Heart right ventricle (tissue), 16 donors: ENCODE data around the gene ADAMTS3. TPM values are rescaled to one million over a fixed set of nuclear protein-coding genes. Genes with fewer than 3 reads are reported as not detected.
A peak's percentile ranks its signal among the peaks of the same experiment; 100 is the strongest.

Source experiments
- ATAC-seq, 8 donors: fragments of 200-7000 bp; cut with Tn5 transposase; one replicate each; pipeline ENCODE4 v1.9.1; 2020; ENCODE audit warnings: mild to moderate bottlenecking in 8 of 8, moderate library complexity in 8 of 8, moderate number of reproducible peaks in 1 of 8
- DNase-seq, 2 donors: peaks; one replicate each; pipeline ENCODE4 v3.0.0-alpha.2; 2020
- H3K27ac ChIP-seq, 10 donors: fragments of 200-600 bp; sonication (generic) in 2 of 10; one replicate each; pipeline versions ENCODE4 v1.5.0 to v1.8.0; 2020 to 2022; ENCODE audit warnings: mild to moderate bottlenecking in 3 of 10
- H3K27me3 ChIP-seq, 7 donors: fragments of 200-600 bp; one replicate each; pipeline ENCODE4 v1.8.0; 2021 to 2022; ENCODE audit warnings: mild to moderate bottlenecking in 2 of 7
- H3K36me3 ChIP-seq, 9 donors: fragments of 200-600 bp; sonication (generic) in 1 of 9; one replicate each; pipeline versions ENCODE4 v1.5.0 to v1.8.0; 2020 to 2022; ENCODE audit warnings: mild to moderate bottlenecking in 2 of 9
- H3K4me1 ChIP-seq, 9 donors: fragments of 200-600 bp; sonication (generic) in 1 of 9; one replicate each; pipeline versions ENCODE4 v1.5.0 to v1.8.0; 2020 to 2022; ENCODE audit warnings: mild to moderate bottlenecking in 4 of 9
- H3K4me3 ChIP-seq, 10 donors: fragments of 200-600 bp; sonication (generic) in 2 of 10; one replicate each; pipeline versions ENCODE4 v1.5.0 to v1.8.0; 2020 to 2022; ENCODE audit warnings: mild to moderate bottlenecking in 7 of 10, moderate library complexity in 2 of 10
- H3K9me3 ChIP-seq, 11 donors: fragments of 200-600 bp in 10 of 11; sonication (generic) in 2 of 11; one replicate each; pipeline versions ENCODE4 v1.5.0 to v1.8.0; 2013 to 2022; ENCODE audit warnings: mild to moderate bottlenecking in 2 of 11, control low read depth in 1 of 11, moderate library complexity in 1 of 11
- WGBS, 2 donors: extraction: QIAGEN DNeasy Blood & Tissue Kit; methylation state at CpG; one replicate each; pipeline ENCODE4 v1.1.7; 2013; ENCODE audit warnings: inconsistent platforms in 1 of 2; 5-methylcytosine and 5-hydroxymethylcytosine counted together
- intact Hi-C, 10 donors: fragments of 100-400 bp; cut with DNase I; formaldehyde crosslinking; loops; one replicate each; pipeline versions ENCODE4 v1.11.1 to v1.14.2; 2022
- polyA plus RNA-seq, 2 donors: library from polyadenylated mRNA; stranded (reverse); fragments of 200-250 nt; gene quantifications; one replicate each; pipeline ENCODE4 v1.2.3, GENCODE V29; 2013
- total RNA-seq, 10 donors: library from RNA; stranded (reverse); fragmentation: NEBNext Ultra II Directional in 3 of 10; extraction: Animal tissue kit (Norgen Biotek cat#: 25700) in 3 of 10; gene quantifications; one replicate each; pipeline versions ENCODE4 v1.2.1 to v1.2.4, GENCODE V29; 2021 to 2023
- TF ChIP-seq, protein P1 (sequence below), 9 donors: fragments of 200-600 bp; sonication (generic) in 2 of 9; IDR thresholded peaks; one replicate each; pipeline versions ENCODE4 v1.5.0 to v1.8.0; 2021 to 2022; ENCODE audit warnings: antibody characterized with exemption in 9 of 9, mild to moderate bottlenecking in 5 of 9, moderate library complexity in 1 of 9
- donor health status: Arrhythmogenic right ventricular cardiomyopathy.
- donor health status: ischemic (EF 13 %, LVEDD 7.1; RV severe dilation, severe dysfunction).
- donor health status: healthy with polysubstance abuse.
- donor health status: DM: no; HTN: yes; CAD: no.
- donor health status: DM: no; HTN: no; CAD: no.
- donor health status: ischemic (EF 25% LVEDD 6.9; RV normal size, moderate dysfunction).
- donor health status: ischemic (EF 25% LVEDD 5.7; RV mildly dilated, moderate dysfunction).
- donor health status: healthy.
- donor health status: DM: yes; HTN: yes; CAD: no.
- donor health status: Ischemic cardiomyopathy.
- donor health status: ischemic (EF 35%, LVEDD 5.7; RV mildly dilated, moderate dysfunction).
- donor health status: nonischemic (EF 11% LVEDD 7.7; RV severe dilation, severe dysfunction).
- donor health status: DM: yes; HTN: yes; CAD: no.
- donor health status: PGD.
- donor health status: ischemic (EF 29% LVEDD 5.4; RV normal size, mild dysfunction).
- donor health status: nonischemic (EF 23%, LVEDD 6.1; RV moderate dilation, normal function).

The ADAMTS3 gene
- total and polyA plus RNA-seq, 12 donors = 0.23 to 1.1 (median 0.54) TPM

DNA sequence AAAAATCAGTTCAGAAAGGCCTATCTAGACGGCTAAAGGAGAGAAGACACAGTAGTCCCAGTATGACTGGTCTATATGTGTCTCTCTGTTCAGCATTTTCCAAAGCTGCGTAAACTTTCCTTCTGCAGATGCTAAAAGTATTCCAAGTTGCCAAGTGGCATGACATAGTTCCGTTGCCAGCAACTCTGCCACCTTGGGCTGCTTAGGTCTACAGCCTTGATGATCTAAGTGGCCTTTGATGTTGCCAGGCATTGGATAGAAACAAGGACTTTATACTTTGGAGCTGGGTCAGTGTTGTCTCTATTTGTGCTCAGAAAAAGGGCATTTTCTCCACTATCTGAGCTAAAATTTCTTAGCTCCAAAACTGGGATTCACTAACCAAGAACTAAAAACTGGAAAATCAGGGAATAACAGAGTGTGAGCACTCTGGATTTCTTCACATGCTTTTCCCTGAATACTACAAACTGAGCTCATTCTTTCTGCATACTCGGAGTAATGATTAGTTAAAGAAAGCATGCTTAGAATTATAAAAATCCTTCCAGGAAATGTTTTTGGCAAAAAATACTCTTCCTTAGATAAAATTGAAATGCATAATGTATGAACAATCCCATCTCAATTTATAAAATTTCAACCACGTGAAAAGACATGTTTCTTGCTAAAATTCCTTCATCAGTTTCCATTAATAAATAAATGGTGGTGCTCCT, 191.4 kb downstream of the ADAMTS3 start:
- no peak overlapping the region for H3K4me3 ChIP-seq
- H3K27ac ChIP-seq = no peak overlapping the region
- DNase-seq = no peak
- TF ChIP-seq, protein P1, sequence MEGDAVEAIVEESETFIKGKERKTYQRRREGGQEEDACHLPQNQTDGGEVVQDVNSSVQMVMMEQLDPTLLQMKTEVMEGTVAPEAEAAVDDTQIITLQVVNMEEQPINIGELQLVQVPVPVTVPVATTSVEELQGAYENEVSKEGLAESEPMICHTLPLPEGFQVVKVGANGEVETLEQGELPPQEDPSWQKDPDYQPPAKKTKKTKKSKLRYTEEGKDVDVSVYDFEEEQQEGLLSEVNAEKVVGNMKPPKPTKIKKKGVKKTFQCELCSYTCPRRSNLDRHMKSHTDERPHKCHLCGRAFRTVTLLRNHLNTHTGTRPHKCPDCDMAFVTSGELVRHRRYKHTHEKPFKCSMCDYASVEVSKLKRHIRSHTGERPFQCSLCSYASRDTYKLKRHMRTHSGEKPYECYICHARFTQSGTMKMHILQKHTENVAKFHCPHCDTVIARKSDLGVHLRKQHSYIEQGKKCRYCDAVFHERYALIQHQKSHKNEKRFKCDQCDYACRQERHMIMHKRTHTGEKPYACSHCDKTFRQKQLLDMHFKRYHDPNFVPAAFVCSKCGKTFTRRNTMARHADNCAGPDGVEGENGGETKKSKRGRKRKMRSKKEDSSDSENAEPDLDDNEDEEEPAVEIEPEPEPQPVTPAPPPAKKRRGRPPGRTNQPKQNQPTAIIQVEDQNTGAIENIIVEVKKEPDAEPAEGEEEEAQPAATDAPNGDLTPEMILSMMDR (IDR thresholded peaks at IDR 0.05) = no peak
- no peaks in the 10 kb centered on the region for H3K36me3 ChIP-seq
- intact Hi-C loops = no loop called here
- H3K27me3 ChIP-seq = no peaks in the 10 kb centered on the region
- H3K4me1 ChIP-seq = peaks cover 0 to 18% (median 0%) of the 10 kb centered on the region in 9 donors
- H3K9me3 ChIP-seq = no peaks in the 10 kb centered on the region
- peak in 1 of 8 donors; percentile 48 for ATAC-seq
- 77 to 82% methylated on average over 5 of the region's 5 CpGs for WGBS, 2 donors

DNA sequence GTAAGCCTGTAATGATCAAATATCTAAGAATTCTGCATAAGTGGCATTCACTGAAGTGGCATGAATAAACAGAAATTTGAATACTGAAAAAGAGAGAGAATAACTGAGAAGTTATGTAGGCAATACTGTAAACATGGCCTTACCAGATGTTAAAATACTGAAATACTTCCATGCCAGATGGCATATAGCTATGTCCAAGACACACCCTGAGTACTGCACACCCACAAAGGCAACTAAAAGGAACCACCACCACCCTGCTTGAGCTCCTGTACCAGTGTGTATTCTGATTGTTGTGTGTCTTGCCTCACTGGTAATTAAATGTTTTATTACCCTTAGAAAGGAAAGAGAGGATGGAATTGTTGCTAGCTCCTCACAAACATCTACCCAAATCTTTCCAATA, 192.1 kb downstream of the ADAMTS3 start:
- ATAC-seq (no peak), DNase-seq (no peak)
- TF ChIP-seq, protein P1 (IDR thresholded peaks at IDR 0.05) = no peak
- no peaks in the 10 kb centered on the region for H3K27me3 ChIP-seq
- no peak overlapping the region for H3K27ac ChIP-seq
- no peaks in the 10 kb centered on the region for H3K9me3 ChIP-seq
- H3K4me3 ChIP-seq = no peak overlapping the region
- no peaks in the 10 kb centered on the region for H3K36me3 ChIP-seq
- peaks cover 0 to 18% (median 0%) of the 10 kb centered on the region in 9 donors for H3K4me1 ChIP-seq
- intact Hi-C loops = no loop called here

DNA sequence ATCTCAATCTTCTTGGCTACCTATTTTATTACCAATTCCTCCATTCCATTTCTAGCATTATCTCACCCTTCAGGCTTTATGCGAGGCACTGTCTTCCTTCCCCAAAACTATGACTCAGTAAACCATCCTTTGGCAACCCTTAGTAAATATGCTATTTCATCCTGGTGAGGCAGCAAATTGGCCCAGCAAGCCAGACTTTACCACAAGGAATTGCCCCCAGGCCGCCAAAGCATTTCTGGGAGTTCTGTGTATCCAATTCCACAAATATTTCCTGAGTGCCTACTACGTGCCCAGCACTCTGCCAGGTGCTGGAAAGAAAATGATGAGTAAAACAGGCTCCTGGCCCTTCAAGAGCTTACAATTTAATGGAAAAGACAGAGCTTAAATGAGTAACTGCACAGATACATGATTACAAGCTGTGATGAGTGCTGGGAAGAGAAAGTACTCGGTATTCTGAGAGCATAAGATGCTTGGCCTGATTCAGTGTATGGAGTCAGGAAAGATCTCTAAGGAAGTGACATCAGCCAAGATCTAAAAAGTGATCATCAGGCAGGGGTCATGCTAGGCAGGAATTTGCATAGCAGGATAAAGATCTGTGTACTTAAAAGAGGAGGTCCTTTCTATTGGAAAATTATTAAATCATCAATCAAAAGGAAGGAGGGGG, 193.8 kb downstream of the ADAMTS3 start:
- H3K27ac ChIP-seq = no peak overlapping the region

DNA sequence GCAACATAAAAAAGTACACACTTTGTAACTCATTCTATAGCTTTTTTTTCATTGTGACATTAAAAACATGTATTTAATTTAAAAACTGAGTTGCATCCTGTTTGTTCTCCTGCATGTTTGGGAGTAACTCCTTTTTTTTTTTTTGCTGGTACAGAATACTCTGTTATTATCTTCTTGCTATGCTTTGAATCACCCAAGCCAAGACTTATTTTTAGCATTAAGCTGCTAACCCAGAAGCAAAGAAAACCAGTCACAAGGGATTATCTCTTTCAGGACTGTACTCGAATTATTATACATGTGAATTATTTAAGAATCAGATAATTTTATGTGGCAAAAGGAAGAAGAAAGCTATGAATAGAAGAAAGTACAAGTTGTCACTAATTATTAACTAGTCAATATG, 194.9 kb downstream of the ADAMTS3 start:
- ATAC-seq = peak in 3 of 8 donors; percentile 42 to 71 (median 46)
- Histone ChIP-seq H3K4me1 (peaks cover 0 to 18% (median 0%) of the 10 kb centered on the region in 9 donors), H3K27ac (no peak overlapping the region), H3K9me3 (no peaks in the 10 kb centered on the region), H3K4me3 (no peak overlapping the region), H3K27me3 (no peaks in the 10 kb centered on the region), H3K36me3 (no peaks in the 10 kb centered on the region)
- 12 to 19% methylated on average over 1 of the region's 1 CpG for WGBS, 2 donors
- intact Hi-C loops = no loop called here
- TF ChIP-seq, protein P1 (IDR thresholded peaks at IDR 0.05) = no peak
- DNase-seq = no peak

More for the DNA sequence above, 193.8 kb downstream of the ADAMTS3 start:
- H3K4me1 ChIP-seq = peaks cover 0 to 18% (median 0%) of the 10 kb centered on the region in 9 donors
- H3K4me3 ChIP-seq = no peak overlapping the region
- DNase-seq (no peak), ATAC-seq (no peak)
- H3K9me3 ChIP-seq = no peaks in the 10 kb centered on the region
- intact Hi-C loops = no loop called here
- no peaks in the 10 kb centered on the region for H3K36me3 ChIP-seq
- no peaks in the 10 kb centered on the region for H3K27me3 ChIP-seq
- TF ChIP-seq, protein P1 (IDR thresholded peaks at IDR 0.05) = no peak
- WGBS, 2 donors = 50 to 58% methylated on average over 4 of the region's 4 CpGs
